NK-92 (cell line): Measurements from ENCODE around the gene ACOX3.
"Not testable (repeated sequence)": the region's sequence is repeated elsewhere in the genome, so short reads cannot be mapped to it uniquely, and the experiment has no call there.

ENCODE experiments used
- DNase-seq: peaks from one replicate; lab custom pipeline; 2025; ENCODE audit not compliant: unreplicated experiment; lab: John Stamatoyannopoulos, UW

The ACOX3 gene

GRCh38 chr4:8440492-8441311 lies at the start of gene ACOX3, which contains the start of gene TRMT44:
Gene ACOX3, minus strand, starts transcription at chr4:8440723. Its CDS starts 24,202 bp downstream, at chr4:8416521.
Gene TRMT44, plus strand, starts transcription at chr4:8440777. Its CDS starts 46 bp downstream, at chr4:8440823.
- DNase-seq, result peak; percentile 72

DNA sequence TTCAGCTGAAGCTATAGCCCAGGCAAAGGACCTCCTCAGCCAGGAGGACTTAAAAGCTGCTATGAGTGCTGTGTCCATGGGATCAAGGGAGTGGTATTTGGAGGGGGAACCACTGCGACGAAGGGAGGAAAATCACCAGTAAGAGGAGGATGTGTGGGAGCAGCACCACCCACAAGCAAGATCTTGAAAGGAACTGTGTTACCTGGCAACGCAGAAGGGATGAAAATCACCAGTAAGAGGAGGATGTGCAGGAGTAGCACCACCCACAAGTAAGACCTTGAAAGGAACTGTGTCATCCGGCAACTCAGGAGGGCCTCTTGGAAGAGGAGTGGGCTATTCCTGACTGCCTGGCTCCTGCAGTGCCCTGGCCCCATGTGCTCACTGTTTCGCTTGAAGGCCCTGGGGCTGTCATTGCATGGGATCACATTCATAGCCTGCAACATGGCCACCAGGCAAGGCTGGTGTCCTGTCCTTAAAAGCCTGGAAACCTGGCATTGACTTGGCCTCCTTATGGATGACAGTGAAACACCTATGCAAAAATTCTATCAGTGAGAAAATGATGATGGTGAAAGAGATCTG lies 48.4 kb upstream of the ACOX3 start:
- DNase-seq, result no peak

DNA sequence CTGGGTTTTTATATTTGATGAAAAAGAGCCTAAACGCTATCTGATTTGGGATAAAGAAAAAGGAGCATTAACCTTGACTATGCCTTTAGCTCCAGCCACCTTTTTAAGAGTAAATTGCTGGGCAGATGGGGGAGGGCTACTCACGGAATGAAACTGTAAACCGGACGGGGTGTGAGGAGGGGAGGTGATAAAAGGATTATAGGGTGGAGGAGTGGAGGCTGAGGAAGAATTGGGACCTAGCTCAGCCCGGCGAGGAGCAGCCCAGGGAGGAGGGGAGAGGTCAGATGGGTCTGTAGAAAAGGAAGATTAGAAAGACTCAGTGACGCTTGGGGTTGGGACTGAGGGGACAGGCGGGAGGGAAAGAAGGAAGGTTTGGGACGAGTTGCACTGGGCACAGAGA lies 46.1 kb upstream of the ACOX3 start:
- DNase-seq, result not testable (repeated sequence)

DNA sequence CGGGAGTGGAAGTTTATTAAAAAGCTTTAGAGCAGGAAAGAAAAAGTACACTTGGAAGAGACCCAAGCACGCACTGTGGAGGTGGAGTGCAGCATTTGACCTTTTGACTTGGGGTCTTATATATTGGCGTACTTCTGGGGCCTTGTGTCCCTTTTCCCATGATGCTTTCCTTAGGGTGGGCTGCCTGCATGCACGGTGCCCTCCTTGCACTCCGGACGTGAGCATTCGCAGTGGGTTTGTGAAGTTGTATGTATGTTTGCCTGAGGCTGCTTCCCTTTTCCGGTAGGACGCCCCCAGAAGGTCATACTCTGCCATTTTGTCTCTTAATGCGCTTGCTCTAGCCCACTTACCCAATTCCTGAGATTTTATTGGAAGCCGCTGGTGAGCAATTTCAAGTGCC lies 39.7 kb upstream of the ACOX3 start:
- no peak for DNase-seq

GRCh38 chr4:8478801-8479744 lies 38.5 kb upstream of the ACOX3 start:
- no peak for DNase-seq

DNA sequence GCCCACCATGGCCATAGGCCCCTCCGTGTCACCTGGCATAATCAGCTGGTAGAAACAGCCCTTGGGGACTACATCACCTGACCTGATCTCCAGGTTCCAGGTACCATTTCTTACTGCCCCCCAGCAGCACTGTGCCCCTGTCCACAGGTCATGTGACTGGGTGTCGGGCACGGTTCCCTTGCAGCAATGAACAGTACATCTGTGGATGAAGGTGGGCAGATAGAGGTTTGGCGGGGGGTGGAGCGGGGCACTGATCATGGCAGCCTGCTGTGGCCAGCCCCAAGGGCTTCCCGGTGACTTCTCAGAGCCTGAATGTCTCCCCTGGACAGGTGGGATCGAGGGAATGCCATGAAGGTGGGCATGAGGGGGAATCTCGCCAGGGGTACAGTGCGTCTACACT lies 37.8 kb upstream of the ACOX3 start:
- no peak for DNase-seq

DNA sequence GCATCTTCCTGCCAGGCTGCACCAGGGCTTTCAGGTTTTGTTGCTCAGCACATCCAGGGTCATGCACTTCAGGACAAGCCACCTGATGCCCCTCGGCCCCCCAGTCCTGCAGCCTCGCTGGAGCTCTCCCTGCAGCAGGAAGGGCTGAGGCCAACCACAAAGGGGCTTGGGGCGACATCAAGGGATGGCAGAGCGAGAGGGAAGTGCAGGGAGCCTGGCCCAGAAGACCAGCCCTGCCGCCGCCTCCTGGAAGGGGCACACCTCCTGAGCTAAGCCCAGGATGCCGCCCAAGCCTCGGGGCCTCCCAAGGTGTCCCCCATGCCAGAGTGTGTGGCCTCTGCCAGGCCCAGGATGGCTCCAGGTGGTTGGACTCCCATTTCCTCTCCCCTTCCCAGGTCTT lies 37.2 kb upstream of the ACOX3 start:
- DNase-seq, result no peak

DNA sequence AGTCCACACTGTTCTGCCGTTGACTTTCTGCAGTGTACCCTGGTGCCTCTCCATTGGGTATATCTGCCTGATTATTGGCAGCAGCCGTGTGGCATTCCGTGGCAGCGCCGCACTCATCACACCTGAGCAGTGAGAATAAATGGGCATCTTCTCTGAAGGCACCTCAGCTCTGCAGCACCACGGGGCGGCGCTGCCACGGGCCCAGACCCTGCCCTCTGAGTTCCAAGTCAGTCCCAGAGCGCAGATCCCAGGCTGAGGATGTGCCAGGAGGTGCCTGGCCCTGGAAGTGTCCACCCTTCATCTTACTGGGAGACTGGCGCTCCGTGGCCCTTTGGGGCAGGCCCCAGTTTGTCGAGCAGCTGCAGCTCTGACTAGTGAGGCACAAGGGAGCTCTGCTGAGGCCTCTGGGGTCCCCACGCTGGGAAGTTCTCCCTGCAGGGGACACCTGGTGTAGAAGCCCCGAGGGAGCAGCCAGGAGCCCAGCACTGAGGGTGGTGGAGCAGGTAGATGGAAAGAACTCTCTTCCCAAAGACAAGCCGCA lies 36.6 kb upstream of the ACOX3 start:
- no peak for DNase-seq

DNA sequence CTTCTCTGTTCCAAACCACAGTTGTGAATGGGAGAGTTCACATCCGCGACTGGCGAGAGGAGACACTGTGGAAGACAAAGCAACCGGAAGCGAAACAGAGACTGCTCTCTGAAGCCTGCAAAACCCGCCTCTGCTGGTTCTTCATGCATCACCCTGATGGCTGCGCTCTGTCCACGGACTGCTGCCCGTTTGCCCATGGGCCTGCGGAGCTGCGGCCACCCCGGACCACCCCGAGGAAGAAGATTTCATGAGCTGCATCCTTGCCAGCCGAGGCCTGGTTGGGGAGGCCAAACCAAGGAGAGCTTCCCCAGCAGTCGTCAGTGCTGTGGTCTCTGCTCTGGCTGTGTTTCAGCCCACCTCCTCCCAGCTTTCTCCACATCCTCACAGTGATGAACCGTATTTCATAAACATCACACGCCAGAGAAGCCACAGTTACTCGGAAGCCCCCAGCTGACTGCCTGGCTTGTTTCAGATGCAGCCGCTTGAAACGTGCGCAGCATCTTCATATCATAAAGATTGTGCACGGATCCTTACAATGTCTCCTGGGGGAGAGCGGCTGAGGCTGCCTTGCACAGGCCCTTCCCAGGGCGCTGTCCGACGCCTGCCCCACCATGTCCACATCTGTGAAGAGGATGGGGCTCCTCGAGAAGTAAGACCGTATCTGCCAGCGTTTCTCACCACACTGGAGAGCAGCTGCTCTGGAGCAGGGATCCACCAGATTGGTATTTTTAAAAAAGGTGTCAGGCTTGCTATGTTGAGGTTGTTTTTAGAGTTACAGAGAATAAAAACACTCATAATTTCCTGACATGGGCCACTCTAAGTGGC lies 35.4 kb upstream of the ACOX3 start:
- DNase-seq, result no peak

DNA sequence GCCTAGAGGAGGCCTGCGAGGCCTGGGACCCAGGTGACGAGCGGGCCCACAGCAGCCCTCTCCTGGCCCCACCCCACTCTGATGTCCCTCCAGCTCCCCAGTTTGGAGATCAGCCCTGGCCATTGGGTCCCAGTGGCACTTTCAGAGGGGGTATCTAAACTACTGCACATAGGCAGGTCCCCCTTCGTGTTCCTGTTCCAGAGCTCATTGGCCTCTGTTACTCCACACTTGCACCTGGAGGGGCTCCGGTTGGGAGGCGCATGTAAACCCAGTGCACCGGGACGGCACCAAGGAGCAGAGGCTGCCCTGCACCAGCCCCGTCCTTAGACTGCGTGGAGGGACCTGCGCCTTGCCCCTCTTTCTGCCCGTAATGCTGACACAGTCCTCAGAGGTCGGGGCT lies 34.3 kb upstream of the ACOX3 start:
- DNase-seq, result no peak

- no peak for DNase-seq
These were observed 33.5 kb upstream of the ACOX3 start for GRCh38 chr4:8473920-8474590.

GRCh38 chr4:8473198-8473919 lies 32.8 kb upstream of the ACOX3 start:
- DNase-seq, result no peak

DNA sequence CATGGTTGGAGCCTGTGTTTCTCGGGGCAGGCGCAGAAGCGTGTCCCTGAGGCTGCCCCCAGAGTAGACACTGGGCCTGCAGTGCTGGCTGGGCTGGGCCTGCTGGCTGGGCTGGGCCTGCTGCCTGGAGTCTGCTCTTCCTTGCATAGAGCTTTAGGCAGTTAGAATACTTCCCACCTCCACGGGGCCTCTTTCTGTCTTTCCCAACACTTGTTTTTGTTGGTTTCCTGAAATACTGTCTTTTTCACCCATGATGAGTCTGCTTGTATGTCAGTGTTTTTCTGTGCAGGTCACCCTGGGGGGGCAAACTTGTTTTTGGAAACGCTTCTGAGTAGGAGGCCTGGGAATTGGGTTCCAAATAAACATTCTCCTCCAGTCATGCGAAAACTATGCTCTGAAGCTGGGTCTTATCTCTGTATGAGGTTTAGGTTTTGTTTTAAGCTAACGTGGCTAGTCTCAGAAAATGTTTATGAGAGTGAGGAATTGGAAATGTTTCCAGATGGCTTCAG lies 32.2 kb upstream of the ACOX3 start:
- no peak for DNase-seq

DNA sequence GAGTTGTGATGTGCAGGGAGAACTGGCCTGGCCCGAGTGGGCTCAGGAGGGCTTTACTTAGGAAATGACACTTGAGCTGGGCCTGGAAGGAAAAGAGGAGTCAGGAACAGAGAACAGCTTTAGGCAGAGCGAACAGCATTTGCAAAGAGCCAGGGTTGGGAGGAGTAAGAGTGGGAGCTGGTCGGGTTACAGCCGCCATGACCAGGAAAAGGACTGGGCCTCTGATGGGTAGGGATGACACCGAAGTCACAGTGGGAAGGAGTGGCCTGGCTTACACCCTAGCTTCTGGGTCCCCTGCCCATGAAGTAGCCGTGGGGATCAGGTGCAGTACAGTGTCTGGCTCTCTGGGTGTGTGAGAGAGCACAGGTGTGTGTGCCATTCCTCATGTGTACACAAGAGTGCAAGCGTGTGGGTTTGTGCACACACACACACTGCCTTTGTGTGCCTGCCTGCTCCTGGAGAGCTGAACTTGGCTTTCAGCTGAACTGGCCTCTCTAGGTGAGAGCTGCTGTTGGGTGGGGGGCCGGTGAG lies 31.7 kb upstream of the ACOX3 start:
- no peak for DNase-seq

DNA sequence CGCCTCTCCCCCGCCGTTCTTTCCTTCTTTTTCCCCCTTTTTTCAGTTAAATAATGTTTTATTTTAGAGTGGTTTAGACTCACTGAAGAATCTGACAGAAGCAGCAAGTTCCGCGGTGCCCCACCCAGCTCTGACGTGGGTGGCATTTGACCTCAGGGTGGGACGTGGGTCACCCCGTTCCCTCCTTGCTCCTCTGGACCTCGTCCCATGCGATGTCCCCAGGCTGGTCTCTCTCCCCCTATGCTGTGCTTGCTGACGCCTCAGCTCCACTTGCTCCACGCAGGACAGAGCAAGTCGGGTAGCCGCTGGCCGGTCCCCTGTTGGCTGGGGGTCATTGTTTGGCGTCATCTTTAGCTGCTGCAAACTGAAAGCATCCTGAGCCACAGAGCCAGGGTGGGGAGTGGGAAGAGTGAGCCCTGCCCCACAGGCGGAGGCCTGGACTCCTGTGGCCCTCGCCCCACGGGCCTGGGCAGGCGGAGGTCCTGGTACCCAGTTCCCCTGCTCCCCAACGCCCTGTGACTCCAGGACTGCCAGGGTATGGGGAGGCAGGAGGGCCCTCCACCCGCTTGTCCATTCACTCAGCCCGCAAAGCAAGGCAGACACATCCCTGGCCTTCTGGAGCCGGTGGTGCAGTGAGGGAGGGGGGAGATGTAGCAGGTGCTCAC lies 30.8 kb upstream of the ACOX3 start:
- DNase-seq, result no peak

DNA sequence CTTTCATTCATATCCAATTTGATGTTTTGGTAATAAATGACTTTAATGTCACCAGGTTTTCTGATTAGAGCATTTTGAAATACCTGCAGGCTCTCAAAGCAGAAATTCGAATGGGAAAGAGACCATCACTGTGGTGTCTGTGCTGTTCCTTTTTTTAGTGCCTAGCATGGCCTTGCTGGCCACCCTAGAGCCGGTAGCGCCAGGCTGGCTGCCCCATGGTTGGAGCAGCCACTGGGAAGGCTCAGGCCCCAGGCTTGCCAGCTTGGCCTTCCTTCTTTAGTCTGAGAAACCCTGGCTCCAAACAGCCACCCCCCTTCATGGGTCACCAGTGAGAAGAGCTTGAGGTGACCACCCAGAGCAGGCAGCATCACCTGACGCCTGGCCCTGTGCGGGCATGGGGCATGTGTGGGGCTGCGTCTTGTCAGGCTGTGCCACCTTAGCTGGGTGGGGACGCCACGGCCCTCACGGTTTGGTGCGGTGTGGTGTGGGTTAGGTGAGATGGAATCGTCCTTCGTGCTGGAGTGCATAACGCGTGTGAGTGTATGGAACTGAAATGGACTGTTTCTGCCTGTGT lies 30.0 kb upstream of the ACOX3 start:
- DNase-seq, result no peak

DNA sequence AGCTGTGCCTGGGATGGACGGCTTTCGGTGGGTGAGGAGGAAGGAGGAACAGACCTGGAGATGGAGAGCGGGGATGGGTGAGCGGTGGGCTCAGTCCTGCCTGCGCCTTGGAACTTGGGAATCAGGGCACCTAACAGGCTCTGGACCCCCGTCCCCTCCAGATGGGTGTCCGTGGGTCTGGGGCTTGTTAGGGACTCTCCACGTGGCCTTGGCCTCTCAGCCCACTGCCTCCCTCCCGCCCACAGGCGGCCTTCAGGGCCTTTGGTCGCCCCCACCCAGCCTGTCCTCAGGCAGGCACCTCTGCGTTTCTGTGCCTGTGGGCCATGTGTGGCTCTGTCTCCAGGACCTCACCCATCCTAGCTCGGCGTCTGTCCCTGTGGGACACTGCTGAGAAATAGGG lies 29.0 kb upstream of the ACOX3 start:
- no peak for DNase-seq
